ENCODE results near the gene TAF4. TPM values are rescaled to one million over a fixed set of nuclear protein-coding genes. Genes with fewer than 3 reads are reported as not detected.

Gene TAF4
- total RNA-seq, 2 donors from 2014 or later = 25.5 to 39.9 TPM

GRCh38 chr20:62111148-62111547 lies 45.5 kb upstream of the TAF4 start:
- H3K4me1 ChIP-seq (ENCODE audit: control insufficient read depth, insufficient read depth, low read length) = no peaks in the 10 kb centered on the region
- H3K27ac Mint-ChIP-seq = no peak overlapping the region
- H3K9ac ChIP-seq (ENCODE audit: extremely low read depth, low read length, poor library complexity, severe bottlenecking) = no peak overlapping the region
- no peak overlapping the region for H3K4me3 Mint-ChIP-seq
- no peak overlapping the region for H3K27ac ChIP-seq (ENCODE audit: low read depth, low read length)
- WGBS, 2 experiments (ENCODE audit: insufficient coverage in 1 of 2, insufficient read length in 1 of 2) = 88 to 96% methylated on average over 6 of the region's 6 CpGs
- DNase-seq = no peak
- peaks cover 18% of the 10 kb centered on the region for H3K9me3 ChIP-seq (ENCODE audit: control insufficient read depth, low read length)
- no peaks in the 10 kb centered on the region for H3K36me3 ChIP-seq (ENCODE audit: control insufficient read depth, insufficient read depth, low read length)
- no peaks in the 10 kb centered on the region for H3K27me3 ChIP-seq (ENCODE audit: control insufficient read depth, insufficient read depth, low read length, poor library complexity, severe bottlenecking)
- H3K36me3 Mint-ChIP-seq (ENCODE audit: low read depth) = peaks cover 1% of the 10 kb centered on the region
- no peak overlapping the region for H3K4me3 ChIP-seq (ENCODE audit: low read length)
- H3K9me3 Mint-ChIP-seq = peaks cover 50% of the 10 kb centered on the region
- TF ChIP-seq CTCF (conservative IDR thresholded peaks at IDR 0.05) = no peak
- peaks cover 25% of the 10 kb centered on the region for H3K27me3 Mint-ChIP-seq (ENCODE audit: insufficient read depth)
- H3K4me1 Mint-ChIP-seq = no peaks in the 10 kb centered on the region

- no peak for DNase-seq
- Histone ChIP-seq H3K27ac (ENCODE audit: low read depth, low read length) (no peak overlapping the region), H3K9me3 (ENCODE audit: control insufficient read depth, low read length) (peaks cover 15% of the 10 kb centered on the region), H3K9ac (ENCODE audit: extremely low read depth, low read length, poor library complexity, severe bottlenecking) (no peak overlapping the region), H3K4me1 (ENCODE audit: control insufficient read depth, insufficient read depth, low read length) (no peaks in the 10 kb centered on the region), H3K4me3 (ENCODE audit: low read length) (no peak overlapping the region), H3K27me3 (ENCODE audit: control insufficient read depth, insufficient read depth, low read length, poor library complexity, severe bottlenecking) (no peaks in the 10 kb centered on the region), H3K36me3 (ENCODE audit: control insufficient read depth, insufficient read depth, low read length) (no peaks in the 10 kb centered on the region)
- H3K27ac Mint-ChIP-seq = no peak overlapping the region
- peaks cover 1% of the 10 kb centered on the region for H3K36me3 Mint-ChIP-seq (ENCODE audit: low read depth)
- H3K4me3 Mint-ChIP-seq = no peak overlapping the region
- no peak for TF ChIP-seq CTCF (conservative IDR thresholded peaks at IDR 0.05)
- H3K4me1 Mint-ChIP-seq = no peaks in the 10 kb centered on the region
- 85 to 87% methylated on average over 4 to 5 of the region's 5 CpGs for WGBS, 2 experiments (ENCODE audit: insufficient coverage in 1 of 2, insufficient read length in 1 of 2)
- peaks cover 40% of the 10 kb centered on the region for H3K9me3 Mint-ChIP-seq
- H3K27me3 Mint-ChIP-seq (ENCODE audit: insufficient read depth) = peaks cover 24% of the 10 kb centered on the region
Observed at GRCh38 chr20:62105592-62105991, 39.9 kb upstream of the TAF4 start.

- Mint-ChIP-seq H3K9me3 (peaks cover 34% of the 10 kb centered on the region), H3K27ac (no peak overlapping the region), H3K36me3 (ENCODE audit: low read depth) (no peaks in the 10 kb centered on the region), H3K4me1 (no peaks in the 10 kb centered on the region), H3K4me3 (no peak overlapping the region), H3K27me3 (ENCODE audit: insufficient read depth) (peaks cover 28% of the 10 kb centered on the region)
- Histone ChIP-seq H3K4me1 (ENCODE audit: control insufficient read depth, insufficient read depth, low read length) (no peaks in the 10 kb centered on the region), H3K4me3 (ENCODE audit: low read length) (no peak overlapping the region), H3K27ac (ENCODE audit: low read depth, low read length) (no peak overlapping the region), H3K27me3 (ENCODE audit: control insufficient read depth, insufficient read depth, low read length, poor library complexity, severe bottlenecking) (no peaks in the 10 kb centered on the region), H3K9me3 (ENCODE audit: control insufficient read depth, low read length) (peaks cover 11% of the 10 kb centered on the region), H3K36me3 (ENCODE audit: control insufficient read depth, insufficient read depth, low read length) (no peaks in the 10 kb centered on the region), H3K9ac (ENCODE audit: extremely low read depth, low read length, poor library complexity, severe bottlenecking) (no peak overlapping the region)
- WGBS, 2 experiments (ENCODE audit: insufficient coverage in 1 of 2, insufficient read length in 1 of 2) = 80% methylated on average over 3 to 7 of the region's 7 CpGs
- DNase-seq = no peak
- TF ChIP-seq CTCF (conservative IDR thresholded peaks at IDR 0.05) = no peak
Observed at GRCh38 chr20:62104791-62105345, 39.2 kb upstream of the TAF4 start.

Measured in endodermal cell (in vitro differentiated cells).